ENCODE measurements around the gene PTPRR.

Gene PTPRR

DNA sequence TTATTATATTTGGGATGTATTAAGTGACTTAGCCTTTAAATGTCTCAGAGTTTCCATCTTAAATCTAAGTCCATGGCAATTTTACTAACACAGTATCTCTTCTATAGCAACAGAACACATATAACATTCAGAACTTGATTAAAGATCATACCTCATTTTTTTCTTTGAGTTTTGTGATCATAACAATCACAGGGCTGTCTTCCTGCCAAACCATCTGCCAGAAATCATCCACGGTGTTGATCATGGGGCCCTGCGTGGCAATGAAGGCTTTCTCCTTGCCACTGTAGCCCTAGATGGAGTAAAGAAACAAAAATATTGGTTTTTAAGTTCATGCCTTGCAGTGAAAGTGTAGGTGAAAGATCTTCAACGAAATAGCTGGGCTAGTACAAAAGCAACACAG, 236.6 kb downstream of the PTPRR start:
- DNase-seq, result no peak

DNA sequence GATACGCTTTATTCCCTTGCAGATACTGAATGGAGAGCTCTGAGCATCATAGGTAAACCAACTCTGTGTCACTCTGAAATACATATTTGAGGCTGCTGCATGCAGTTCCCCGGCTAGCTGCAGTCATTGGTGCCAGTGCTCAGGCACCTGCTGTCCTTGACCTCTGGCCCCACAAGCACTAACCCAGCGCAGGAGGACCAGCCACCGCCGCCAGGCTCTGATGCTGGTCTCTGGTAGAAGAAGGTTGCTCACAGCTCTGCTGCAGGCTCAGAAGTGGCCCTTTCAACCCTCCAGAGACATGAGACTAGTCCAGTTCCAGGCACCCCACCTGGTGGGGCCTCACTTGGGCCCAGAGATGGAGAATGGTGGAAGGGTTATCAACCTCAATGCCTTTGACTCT, 248.8 kb downstream of the PTPRR start:
- DNase-seq, result no peak

DNA sequence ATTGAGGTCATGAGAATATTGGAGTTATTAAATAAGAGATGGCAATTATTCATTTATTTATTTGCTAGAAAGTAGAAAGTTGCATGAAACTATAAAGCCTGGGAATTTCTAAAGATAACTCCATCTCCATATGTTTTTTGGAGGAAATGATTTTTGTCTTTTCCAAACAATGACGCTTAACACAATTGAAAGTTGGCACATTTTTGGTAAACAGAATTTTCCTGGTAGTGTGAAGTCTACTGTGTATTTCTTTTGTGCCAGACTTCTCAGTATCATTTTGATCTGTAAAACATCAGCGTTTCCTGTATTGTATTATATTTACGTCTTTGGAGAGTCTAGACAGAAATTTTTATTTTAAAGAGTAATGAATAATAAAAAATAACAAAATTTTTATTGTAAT, 249.6 kb downstream of the PTPRR start:
- no peak for DNase-seq

DNA sequence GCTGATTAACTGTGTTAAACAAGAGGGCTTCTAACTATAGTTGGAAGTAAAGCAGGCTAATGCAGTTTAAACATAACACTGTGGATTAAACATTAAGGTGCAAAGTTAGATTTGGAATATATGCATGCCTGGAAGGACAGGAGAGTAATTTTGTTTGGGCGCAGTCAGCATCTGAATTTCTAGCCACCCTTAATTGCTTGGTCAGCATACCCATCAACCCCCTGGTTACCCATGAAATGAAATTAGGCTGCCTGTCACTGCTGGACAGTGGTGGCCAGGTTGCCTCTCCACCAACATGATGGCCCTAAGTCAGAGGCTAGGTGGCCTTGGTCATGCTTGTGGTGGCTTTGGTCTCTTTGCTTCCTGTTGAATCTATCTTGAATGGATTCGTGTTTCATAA, 253.3 kb downstream of the PTPRR start:
- DNase-seq, result no peak

DNA sequence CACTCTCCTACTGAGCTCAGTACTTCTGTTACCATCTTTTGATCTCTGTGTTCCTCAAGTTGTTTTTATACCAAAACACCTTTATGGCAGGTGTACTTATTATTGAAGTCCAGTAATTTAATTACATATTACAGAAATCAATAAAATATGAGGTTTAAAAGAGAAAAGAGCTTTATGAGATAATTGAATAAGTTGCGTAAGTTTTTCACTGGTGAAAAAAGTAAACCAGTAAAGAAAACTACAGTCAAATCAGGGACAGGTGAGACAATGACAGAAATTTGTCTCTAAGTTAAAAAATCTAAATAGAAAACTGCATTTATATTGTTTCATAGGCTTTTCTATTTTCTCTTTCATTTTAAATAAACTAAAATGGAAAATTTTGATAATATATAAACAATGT, 254.2 kb downstream of the PTPRR start:
- DNase-seq, result no peak

DNA sequence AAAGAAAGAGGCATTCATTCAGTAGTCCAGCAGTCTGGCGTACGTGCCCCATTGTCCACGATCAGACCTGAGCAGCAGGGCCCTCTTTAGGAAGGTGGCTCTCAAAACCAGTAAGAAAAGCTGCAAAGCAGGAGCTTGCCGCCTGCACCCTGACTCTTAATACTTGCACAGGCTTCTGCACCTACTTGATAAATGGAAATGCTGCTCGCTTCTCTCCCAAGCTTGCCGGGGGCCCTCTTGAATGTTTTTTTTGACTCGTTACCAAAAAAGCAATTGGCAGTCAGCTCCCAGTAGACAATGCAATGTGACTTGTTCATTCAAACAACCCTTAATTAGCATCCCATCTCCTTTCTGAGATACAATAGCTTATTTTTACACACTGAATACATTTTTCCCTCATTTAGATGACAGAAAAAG, 256.1 kb downstream of the PTPRR start:
- no peak for DNase-seq

DNA sequence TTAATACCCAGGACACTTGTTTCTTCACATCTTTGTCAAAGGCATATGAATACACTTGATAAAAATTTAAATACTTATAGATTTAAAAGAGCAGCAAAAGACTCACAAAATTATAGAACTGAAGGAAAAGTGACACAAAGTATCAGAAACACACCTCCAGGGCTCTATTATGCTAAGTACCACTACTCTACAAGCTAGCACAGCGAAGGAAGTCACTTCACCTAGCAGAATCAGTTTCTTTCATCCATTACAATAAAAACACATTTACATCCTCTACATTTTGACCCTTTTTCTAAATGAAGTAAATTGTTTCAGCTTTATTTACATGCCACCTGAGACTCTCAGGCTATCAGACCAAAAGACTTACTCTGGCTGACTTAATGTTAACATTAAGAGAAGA, 256.7 kb downstream of the PTPRR start:
- DNase-seq, result no peak

DNA sequence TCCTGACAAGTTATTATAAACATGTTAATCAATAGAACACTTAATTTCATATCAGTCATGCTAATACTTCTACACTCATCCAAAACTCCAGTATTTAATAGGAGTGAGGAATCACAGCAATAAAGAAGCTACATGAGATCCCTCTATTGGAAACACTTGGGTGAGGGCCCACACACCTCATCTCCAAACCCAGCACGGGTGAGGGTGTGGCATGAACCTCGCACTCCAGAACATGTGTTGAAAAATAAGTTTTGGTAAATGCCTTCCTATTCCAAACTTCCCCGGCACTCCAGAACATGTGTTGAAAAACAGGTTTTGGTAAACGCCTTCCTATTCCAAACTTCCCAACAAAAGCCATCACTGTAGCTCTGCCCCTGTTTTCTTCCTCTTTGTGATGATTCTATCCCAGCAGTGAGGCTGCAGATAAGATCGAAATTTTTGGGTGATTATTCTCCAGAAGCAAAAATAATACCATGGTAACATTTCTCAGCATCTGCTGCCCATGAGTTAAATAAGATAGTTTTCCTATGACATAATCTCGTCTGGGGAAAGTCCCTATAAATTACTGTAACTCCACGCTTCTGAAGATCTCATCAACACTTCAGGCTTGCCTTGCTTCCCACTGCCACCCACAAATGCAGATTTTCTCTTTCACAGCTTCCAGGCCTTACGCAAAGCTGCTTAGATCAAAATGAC, 258.9 kb downstream of the PTPRR start:
- DNase-seq, result no peak

DNA sequence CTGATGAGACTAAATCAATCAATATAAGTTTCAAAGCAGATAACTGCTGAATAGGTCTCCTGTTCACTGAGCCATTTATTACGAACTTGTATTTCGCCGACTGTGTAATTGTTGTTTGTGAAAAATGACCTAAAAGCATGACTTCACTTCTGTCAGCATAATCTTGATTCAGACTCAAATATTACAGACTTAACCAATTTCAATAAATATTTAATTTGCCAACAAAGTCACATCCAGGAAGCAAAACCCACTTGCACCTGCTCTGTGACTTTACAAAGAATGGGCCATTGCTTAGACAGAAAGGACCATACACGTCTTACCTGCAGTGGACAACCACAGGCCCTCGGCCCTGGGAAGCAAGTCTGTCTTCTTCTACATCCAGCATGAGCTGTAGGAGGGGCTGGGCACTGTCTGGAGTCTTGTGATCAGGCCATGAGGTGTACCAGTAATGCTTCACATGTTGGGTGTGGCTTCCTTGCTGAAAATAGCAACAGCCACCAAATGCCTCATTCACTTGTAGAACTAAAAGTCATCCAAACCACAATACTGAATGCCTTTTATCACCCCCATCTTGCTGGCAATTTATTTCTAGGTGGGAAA, 259.8 kb downstream of the PTPRR start:
- no peak for DNase-seq

DNA sequence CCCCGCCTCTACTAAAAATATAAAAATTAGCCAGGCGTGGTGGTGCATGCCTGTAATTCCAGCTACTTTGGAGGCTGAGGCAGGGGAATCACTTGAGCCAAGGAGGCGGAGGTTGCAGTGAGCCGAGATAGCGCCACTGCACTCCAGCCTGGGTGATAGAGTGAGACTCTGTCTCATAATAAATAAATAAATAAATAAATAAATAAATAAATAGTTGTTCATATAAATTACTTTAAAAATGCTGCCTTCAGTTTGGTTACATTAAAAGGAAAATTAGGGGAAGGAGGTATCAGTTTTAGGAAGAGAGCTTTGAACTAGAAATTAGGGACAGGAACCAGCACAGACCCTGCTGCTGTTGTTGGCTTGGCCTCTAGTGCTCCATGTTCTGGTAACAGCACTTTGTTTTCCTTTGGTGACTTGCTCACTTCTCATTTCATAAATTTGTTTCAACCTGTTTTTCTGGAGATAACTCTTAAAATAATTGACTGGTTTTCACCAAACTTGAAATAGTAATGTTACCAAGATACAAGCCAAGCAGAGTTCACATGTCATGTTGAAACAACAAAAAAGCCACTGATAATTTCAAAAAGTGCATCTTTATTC, 260.4 kb downstream of the PTPRR start:
- DNase-seq, result no peak

DNA sequence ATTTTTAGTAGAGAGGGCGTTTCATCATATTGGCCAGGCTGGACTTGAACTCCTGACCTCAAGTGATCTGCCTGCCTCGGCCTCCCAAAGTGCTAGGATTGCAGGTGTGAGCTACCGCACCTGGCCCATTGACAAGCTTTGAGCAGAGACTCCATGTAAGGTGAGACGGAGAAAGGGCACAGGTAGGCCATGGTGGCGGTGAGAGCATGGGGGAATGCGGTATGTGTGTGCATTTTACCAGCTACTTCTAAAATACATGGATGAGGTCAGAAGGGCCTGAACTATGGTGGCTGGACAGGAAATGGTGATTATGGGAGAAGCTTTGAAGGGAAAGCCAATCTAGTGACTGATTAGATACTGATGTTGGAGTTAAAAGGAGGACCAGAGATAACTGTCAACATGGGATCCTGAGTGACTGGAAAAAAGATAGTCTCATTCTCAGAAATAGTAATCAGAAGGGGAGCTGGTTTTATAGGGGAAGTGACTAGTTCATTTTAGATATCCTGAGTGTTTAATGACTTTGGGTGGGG, 261.4 kb downstream of the PTPRR start:
- DNase-seq, result no peak

DNA sequence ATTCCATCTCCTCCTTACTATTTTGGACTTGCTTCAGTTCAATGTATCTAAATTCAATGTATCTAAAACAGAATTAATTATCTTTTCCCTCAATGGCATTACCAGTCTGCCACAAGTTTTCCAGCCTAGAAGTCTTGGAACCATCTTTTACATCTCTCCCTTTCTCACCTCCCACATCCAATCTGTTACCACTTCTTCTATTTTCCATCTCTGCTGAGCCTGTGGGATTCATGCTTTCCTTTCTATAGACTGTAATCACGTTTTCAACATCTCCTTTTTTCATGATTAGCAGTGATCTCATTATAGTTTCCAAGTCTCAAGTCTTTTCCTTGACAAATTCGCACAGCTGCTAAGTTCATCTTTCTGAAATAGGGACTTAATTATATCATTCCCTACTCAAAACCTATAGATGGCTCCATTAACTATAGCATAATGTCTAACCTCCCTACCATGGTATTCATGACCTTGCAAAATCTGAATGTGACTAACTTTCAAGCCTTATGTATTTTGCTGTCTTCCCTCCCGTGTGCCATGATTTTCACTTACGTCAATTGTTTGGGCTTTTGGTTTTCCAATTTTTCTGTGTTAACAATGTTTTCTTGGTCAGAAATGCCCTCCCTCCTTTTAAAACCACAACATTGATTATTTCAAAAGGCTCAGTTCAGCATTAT, 262.8 kb downstream of the PTPRR start:
- no peak for DNase-seq

DNA sequence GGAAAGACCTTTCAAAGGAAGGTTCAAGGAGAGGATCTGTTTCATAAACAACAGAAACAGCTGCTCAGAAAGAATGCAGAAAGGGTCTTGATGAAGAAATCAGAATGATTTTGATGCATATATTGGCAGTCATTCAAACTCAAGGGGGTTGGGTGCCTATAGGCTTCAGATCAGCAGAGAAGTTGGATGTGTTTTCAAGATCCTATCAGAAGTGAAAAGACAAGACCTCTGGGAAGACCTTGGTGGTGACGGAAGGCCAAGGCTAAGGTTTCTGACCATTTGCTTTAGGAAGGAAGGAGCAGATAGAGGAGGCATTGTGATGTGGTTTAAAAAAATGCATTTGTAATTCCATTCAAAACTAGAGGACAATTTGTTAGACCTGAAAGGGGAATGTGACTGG, 268.1 kb downstream of the PTPRR start:
- DNase-seq, result no peak

DNA sequence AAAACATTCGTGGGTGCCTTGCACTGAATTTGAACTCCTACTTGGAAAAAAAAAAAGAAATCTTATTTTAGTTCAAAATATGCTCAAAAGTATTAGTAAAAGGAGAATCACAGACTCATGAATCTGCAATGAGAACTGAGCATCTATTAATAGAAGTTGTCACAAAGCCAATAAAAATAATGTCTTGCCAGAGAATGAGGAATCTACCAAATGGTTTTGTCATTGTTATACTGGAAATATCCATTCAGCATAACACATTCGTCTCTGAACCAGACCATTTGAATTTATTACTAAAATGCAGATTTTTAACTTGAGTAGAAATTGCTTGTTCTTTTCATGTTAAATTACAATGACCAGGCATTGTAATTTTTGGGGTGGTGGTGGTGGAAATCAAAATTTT, 271.7 kb downstream of the PTPRR start:
- no peak for DNase-seq

DNA sequence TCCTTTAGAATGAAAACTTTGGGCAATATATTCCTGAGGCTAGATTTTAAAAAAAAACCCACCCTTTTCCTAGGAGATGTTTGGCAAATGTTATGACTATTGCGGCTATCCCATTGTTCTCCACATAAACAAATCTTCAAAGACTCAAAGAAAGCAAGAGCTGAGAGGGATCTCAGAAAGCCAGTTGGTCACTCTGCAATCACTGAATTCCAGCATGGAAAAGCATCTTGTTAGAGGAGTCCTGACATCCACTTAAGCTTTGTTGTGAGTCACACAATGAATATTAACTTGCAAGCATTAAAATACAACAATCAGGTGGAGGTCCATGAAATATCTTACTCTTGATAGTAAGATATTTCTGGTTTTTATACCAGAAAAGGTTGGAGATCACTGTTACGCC, 272.3 kb downstream of the PTPRR start:
- DNase-seq, result no peak

DNA sequence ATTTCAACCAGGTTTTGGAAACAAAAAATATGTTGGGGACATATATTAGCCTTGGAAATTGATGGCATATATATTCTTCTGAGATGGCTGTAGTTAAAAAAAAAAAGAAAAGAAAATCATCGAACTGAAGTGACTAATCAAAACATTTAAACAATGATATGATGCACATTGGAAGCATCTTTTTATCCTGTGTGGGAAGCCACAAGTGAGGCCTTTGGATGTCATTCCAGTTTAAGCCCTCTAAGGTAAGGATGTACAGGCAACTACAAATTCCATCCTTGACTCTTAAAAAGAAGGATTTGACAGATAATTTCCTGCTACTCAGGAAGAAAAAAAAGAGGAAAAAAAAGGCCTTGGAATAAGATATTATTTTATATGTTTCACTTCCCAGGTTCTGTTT, 273.7 kb downstream of the PTPRR start:
- no peak for DNase-seq

DNA sequence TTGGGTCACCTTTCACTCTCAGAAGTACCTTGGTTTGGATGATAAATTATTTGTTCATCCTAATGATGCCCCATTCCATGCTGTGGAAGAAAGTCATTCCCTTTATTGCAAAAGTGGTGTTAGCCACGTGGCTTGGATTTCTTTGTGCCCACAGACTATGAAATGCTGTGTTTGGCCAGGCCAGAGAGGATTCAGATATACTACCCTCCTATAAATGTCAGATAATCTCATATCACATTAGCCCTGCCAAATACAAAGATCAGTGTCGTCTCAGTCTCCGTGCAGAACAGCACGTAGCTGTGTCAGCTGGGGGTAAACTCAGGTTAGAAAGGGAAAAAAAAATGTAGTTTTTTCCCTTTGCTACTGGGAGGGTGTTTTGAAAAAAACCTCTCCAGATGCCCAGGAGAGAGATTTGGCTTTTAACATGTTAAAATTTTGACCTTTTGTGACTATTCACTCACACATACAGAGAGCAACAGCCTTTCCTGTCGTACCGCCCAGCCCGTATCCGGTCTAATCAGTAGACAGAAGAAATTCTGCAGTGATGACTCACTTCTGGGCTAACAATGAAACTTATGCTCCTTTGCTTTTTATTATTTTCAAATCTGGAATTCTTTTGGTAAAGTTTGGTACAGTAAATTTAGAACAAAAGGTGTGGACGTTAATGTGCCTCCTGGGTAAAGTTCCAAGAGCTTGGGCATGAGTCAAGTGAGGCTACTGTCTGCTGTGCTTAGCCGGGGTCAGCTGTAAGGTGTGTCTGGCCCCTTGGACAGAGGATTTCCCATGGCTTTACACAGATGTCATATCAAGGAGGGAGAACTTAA, 274.8 kb downstream of the PTPRR start:
- DNase-seq, result peak in 1 of 2 experiments; percentile 3

DNA sequence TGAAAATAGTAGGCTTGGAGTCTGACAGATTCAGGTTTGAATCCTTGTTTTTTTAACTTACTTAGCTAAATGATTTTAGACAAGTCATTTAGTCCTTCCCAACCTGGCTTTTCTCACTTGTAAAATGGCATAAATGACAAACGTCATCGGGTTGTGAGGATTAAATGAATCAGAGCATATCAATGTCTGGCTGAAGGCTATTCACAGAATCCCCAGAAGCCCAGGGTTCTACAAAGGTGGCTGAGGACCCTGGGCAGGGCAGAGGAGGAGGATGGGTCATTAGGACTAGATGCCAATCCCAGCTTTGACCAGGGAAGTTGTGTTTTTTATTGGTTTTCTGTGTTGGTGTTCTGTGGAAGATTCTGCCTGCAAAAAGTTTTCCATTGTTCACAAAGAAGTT, 275.7 kb downstream of the PTPRR start:
- DNase-seq, result no peak

DNA sequence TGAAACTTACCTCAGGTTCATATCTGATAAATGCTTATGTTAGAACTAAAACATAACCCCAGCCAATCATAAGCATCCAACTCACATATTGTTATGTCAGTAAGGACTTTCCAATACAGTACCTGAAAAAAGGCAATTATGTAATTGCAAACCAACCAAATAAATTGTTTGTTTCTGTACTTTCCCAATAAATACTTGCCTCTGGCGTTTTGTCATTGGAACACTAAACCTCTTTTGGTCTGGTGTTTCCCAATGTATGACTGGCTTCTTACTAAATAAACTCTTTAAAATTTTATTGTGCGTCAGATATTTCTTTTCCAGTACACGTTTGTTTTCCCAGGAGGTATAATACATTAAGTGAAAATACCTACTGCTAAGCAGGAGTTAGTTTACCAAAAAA, 276.6 kb downstream of the PTPRR start:
- DNase-seq, result no peak

DNA sequence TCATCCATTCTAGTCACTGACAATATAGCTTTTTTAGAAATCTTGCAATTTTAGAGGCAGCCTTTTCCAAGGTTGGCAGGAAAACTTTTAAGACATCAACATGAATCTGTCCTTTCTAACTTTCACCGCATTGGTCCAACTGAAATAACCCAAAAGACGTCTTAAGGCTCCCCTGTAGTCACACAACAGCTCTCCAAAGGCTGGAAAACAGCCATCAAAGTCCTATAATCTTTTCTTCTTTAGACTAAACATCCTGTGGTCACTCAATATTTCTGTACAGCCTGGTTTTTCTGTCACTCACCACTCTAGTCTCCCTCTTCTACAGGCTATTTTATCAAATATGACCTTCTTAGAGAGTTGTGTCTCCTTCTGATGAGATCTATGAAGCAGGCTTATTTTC, 278.8 kb downstream of the PTPRR start:
- no peak for DNase-seq

DNA sequence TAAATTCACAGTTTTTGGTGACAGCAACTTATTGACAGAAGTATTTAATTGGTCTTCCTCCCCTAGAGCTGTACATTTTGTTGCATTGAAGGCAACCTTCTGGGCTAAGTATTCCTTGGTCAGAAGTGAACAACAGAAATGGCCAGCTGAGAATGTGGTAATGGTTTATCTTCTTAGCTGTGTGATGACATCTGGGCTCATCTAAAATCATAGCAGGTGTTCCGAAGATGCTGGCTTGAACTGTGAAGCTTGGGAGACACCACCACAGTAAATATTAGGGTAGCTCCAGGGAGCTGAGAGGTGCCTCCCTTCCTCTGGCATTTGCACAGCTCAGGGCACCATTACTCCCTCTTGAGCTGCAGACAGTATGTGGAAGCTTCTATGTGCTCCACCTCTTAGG, 279.6 kb downstream of the PTPRR start:
- DNase-seq, result no peak

DNA sequence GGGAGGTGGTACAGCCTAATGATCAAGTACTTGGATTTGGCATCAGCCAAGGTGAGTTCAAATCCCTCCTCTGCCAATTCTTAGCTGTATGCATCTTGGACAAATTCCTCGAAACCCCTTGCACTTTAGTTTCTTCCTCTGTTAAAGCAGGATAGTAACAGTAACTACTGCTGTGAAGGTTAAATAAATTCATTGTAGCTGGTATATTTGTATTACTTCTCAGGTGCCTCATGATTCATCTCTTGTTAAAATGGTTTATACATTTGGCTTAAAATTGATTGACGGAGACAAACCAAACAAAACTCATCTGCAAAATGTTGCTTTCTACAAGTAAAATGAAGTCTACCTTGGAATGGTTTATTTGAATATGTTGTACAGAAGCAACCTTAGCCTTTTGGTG, 281.0 kb downstream of the PTPRR start:
- DNase-seq, result no peak

All from stimulated activated CD4-positive, alpha-beta T cell treated with anti-CD3 and anti-CD28 coated beads, Interleukin-4, amount 100 ng/mL, for 4 hours (primary cell).